Astrocyte (in vitro differentiated cells and primary cell): ENCODE data around the gene GABRR3. TPM values are rescaled to one million over a fixed set of nuclear protein-coding genes. Genes with fewer than 3 reads are reported as not detected.

ENCODE experiments used
- DNase-seq: peaks from one replicate; pipeline ENCODE4 v3.0.0-alpha.2; 2010; ENCODE audit warnings: low read depth
- FAIRE-seq: peaks from 2 replicates; lab custom pipeline; 2011; peaks lifted over from hg19 to GRCh38; lab: Jason Lieb, UNC
- H2AFZ ChIP-seq: 2 replicates; pipeline ENCODE4 v1.6.0; 2012; ENCODE audit warnings: low read depth, low read length, inconsistent platforms
- H3K27ac ChIP-seq: 2 replicates; pipeline ENCODE4 v1.5.1; 2011; ENCODE audit warnings: low read depth, low read length, inconsistent platforms
- H3K27me3 ChIP-seq: 2 replicates; pipeline ENCODE4 v1.6.0; 2011; ENCODE audit warnings: low read length, inconsistent platforms; ENCODE audit not compliant: insufficient read depth
- H3K36me3 ChIP-seq: 2 replicates; pipeline ENCODE4 v1.5.1; 2011; ENCODE audit warnings: low read length, inconsistent platforms; ENCODE audit not compliant: insufficient read depth
- H3K4me1 ChIP-seq: 2 replicates; pipeline ENCODE4 v1.5.1; 2011; ENCODE audit warnings: low read length, inconsistent platforms; ENCODE audit not compliant: insufficient read depth
- H3K4me2 ChIP-seq: 2 replicates; pipeline ENCODE4 v1.6.0; 2012; ENCODE audit warnings: low read length, inconsistent platforms
- H3K4me3 ChIP-seq: 2 replicates; pipeline ENCODE4 v1.5.1; 2011; ENCODE audit warnings: low read depth, mild to moderate bottlenecking, low read length, inconsistent platforms; ENCODE audit not compliant: insufficient read depth
- H3K79me2 ChIP-seq: 2 replicates; pipeline ENCODE4 v1.6.0; 2012; ENCODE audit warnings: mild to moderate bottlenecking, low read length, inconsistent platforms; ENCODE audit not compliant: insufficient read depth
- H3K9ac ChIP-seq: 2 replicates; pipeline ENCODE4 v1.6.0; 2012; ENCODE audit warnings: mild to moderate bottlenecking, low read length, inconsistent platforms
- H3K9me3 ChIP-seq: 2 replicates; pipeline ENCODE4 v1.5.1; 2012; ENCODE audit warnings: low read depth, mild to moderate bottlenecking, low read length, inconsistent platforms; ENCODE audit not compliant: insufficient read depth
- H4K20me1 ChIP-seq: 2 replicates; pipeline ENCODE4 v1.6.0; 2012; ENCODE audit warnings: low read length, inconsistent platforms; ENCODE audit not compliant: insufficient read depth
- H3K27ac Mint-ChIP-seq: one replicate; pipeline ENCODE4 v1.8.0; 2021; ENCODE audit warnings: mild to moderate bottlenecking, mixed read lengths; ENCODE audit not compliant: unreplicated experiment
- H3K27me3 Mint-ChIP-seq: one replicate; pipeline ENCODE4 v1.8.0; 2021; ENCODE audit warnings: low read depth, mixed read lengths; ENCODE audit not compliant: unreplicated experiment
- H3K36me3 Mint-ChIP-seq: one replicate; pipeline ENCODE4 v1.8.0; 2021; ENCODE audit warnings: low read depth, mixed read lengths; ENCODE audit not compliant: unreplicated experiment
- H3K4me1 Mint-ChIP-seq: one replicate; pipeline ENCODE4 v1.8.0; 2021; ENCODE audit warnings: low read depth, mixed read lengths; ENCODE audit not compliant: unreplicated experiment
- H3K4me3 Mint-ChIP-seq: one replicate; pipeline ENCODE4 v1.8.0; 2021; ENCODE audit warnings: mild to moderate bottlenecking, moderate library complexity, mixed read lengths; ENCODE audit not compliant: unreplicated experiment
- H3K9me3 Mint-ChIP-seq: one replicate; pipeline ENCODE4 v1.8.0; 2021; ENCODE audit warnings: mild to moderate bottlenecking, mixed read lengths; ENCODE audit not compliant: unreplicated experiment
- CTCF ChIP-seq: IDR thresholded peaks from 2 replicates; pipeline ENCODE4 v1.5.1; 2011; ENCODE audit warnings: low read depth, mild to moderate bottlenecking, inconsistent platforms, low read length, moderate library complexity; ENCODE audit not compliant: insufficient read depth
- EZH2 ChIP-seq: IDR thresholded peaks from 2 replicates; pipeline ENCODE4 v1.6.1; 2012; ENCODE audit warnings: mild to moderate bottlenecking, low read length, inconsistent platforms; ENCODE audit not compliant: insufficient read depth
- total RNA-seq: library from RNA; stranded (reverse); gene quantifications from 2 replicates; pipeline ENCODE4 v1.2.1, GENCODE V29; 2021

Gene GABRR3
- total RNA-seq, 1 donor from 2014 or later: not detected

GRCh38 chr3:97958396-97958795, 76.7 kb downstream of the GABRR3 start:
- Mint-ChIP-seq H3K36me3 (peaks cover 5% of the 10 kb centered on the region), H3K9me3 (no peaks in the 10 kb centered on the region), H3K27me3 (no peaks in the 10 kb centered on the region), H3K4me1 (no peaks in the 10 kb centered on the region), H3K4me3 (no peak overlapping the region), H3K27ac (no peak overlapping the region)
- DNase-seq: peak; percentile 38
- no peak overlapping the region for H3K9ac ChIP-seq
- H3K27me3 ChIP-seq: no peaks in the 10 kb centered on the region
- no peak for TF ChIP-seq EZH2
- no peak for TF ChIP-seq CTCF
- peak overlapping the region; percentile 23 for H3K27ac ChIP-seq
- peaks cover 20% of the 10 kb centered on the region for H3K79me2 ChIP-seq
- peaks cover 26% of the 10 kb centered on the region for H4K20me1 ChIP-seq
- H3K9me3 ChIP-seq: no peaks in the 10 kb centered on the region
- no peak overlapping the region for H3K4me3 ChIP-seq
- no peak for FAIRE-seq
- H3K4me2 ChIP-seq: peak overlapping the region; percentile 39
- peaks cover 12% of the 10 kb centered on the region for H3K36me3 ChIP-seq
- H3K4me1 ChIP-seq: peaks cover 10% of the 10 kb centered on the region
- H2AFZ ChIP-seq: no peak overlapping the region

- no peak overlapping the region for H3K27ac Mint-ChIP-seq
- FAIRE-seq (no peak), DNase-seq (no peak)
- TF ChIP-seq EZH2 (no peak), CTCF (no peak)
- H3K9me3 Mint-ChIP-seq: no peaks in the 10 kb centered on the region
- no peaks in the 10 kb centered on the region for H3K4me1 Mint-ChIP-seq
- Histone ChIP-seq H3K27ac (no peak overlapping the region), H3K36me3 (peaks cover 17% of the 10 kb centered on the region), H3K27me3 (no peaks in the 10 kb centered on the region), H4K20me1 (peaks cover 22% of the 10 kb centered on the region), H3K4me2 (no peak overlapping the region), H2AFZ (no peak overlapping the region), H3K9me3 (no peaks in the 10 kb centered on the region), H3K79me2 (peaks cover 13% of the 10 kb centered on the region), H3K4me3 (no peak overlapping the region), H3K4me1 (peaks cover 10% of the 10 kb centered on the region), H3K9ac (no peak overlapping the region)
- no peak overlapping the region for H3K4me3 Mint-ChIP-seq
- no peaks in the 10 kb centered on the region for H3K27me3 Mint-ChIP-seq
- H3K36me3 Mint-ChIP-seq: peaks cover 8% of the 10 kb centered on the region
Observed at GRCh38 chr3:97957617-97958311, 77.4 kb downstream of the GABRR3 start.

GRCh38 chr3:97956051-97956450, 79.1 kb downstream of the GABRR3 start:
- Mint-ChIP-seq H3K9me3 (no peaks in the 10 kb centered on the region), H3K4me3 (no peak overlapping the region), H3K27me3 (no peaks in the 10 kb centered on the region), H3K27ac (no peak overlapping the region), H3K36me3 (peaks cover 8% of the 10 kb centered on the region), H3K4me1 (no peaks in the 10 kb centered on the region)
- TF ChIP-seq EZH2 (no peak), CTCF (no peak)
- Histone ChIP-seq H2AFZ (no peak overlapping the region), H3K4me3 (no peak overlapping the region), H3K9ac (no peak overlapping the region), H3K27ac (no peak overlapping the region), H3K79me2 (peaks cover 2% of the 10 kb centered on the region), H3K9me3 (no peaks in the 10 kb centered on the region), H4K20me1 (peaks cover 12% of the 10 kb centered on the region), H3K27me3 (no peaks in the 10 kb centered on the region), H3K4me1 (peaks cover 10% of the 10 kb centered on the region), H3K36me3 (peaks cover 16% of the 10 kb centered on the region), H3K4me2 (no peak overlapping the region)
- DNase-seq (no peak), FAIRE-seq (no peak)
